ENCODE data around the gene PNRC2.

The PNRC2 gene

DNA sequence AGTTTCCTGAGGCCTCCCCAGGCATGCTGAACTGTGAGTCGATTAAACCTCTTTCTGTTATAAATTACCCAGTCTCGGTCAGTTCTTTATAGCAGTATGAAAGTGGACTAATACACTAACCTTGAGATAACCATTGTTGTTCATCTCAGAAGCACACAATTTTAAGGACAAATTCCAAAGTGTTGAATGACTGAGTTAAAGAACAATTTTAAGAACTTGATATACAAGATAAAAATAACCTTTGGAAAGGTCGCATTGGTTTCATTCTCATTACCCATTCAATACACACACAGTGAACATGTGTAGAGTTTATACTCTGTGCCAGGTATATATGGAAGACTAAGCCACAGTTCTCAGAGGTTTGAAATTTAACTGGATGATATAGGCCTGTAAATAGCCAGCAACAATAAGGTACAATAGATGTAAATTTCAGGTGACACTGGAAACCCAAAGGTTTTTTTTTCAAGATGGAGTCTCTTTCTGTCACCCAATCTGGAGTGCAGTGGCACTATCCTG lies 39.6 kb downstream of the PNRC2 start:
- POLR2A ChIA-PET: interaction anchor here (0.7 kb wide), 1 partner anchor 8 kb away, joined by 3 read pairs; no protein-coding TSS in a partner anchor

More for the DNA sequence above, 39.6 kb downstream of the PNRC2 start:
- TF ChIP-seq ZNF221 (tag by site-specific recombination; IDR thresholded peaks at IDR 0.05; ENCODE audit: borderline replicate concordance) (no peak), ZNF654 (tag by site-specific recombination; IDR thresholded peaks at IDR 0.05; ENCODE audit: low read depth) (no peak), ZNF521 (tag by site-specific recombination; IDR thresholded peaks at IDR 0.05) (no peak), ZNF777 (tag by site-specific recombination; IDR thresholded peaks at IDR 0.05; ENCODE audit: borderline replicate concordance) (no peak), ZNF600 (tag by site-specific recombination; IDR thresholded peaks at IDR 0.05) (no peak), ZNF174 (tag by site-specific recombination; IDR thresholded peaks at IDR 0.05) (no peak), ZBTB17 (tag by site-specific recombination; IDR thresholded peaks at IDR 0.05) (no peak), ZNF701 (tag by site-specific recombination; IDR thresholded peaks at IDR 0.05) (no peak), SP7 (tag by site-specific recombination; IDR thresholded peaks at IDR 0.05) (no peak), ZNF677 (tag by site-specific recombination; IDR thresholded peaks at IDR 0.05) (no peak), RBAK (tag by site-specific recombination; IDR thresholded peaks at IDR 0.05) (no peak), ZNF658 (tag by site-specific recombination; IDR thresholded peaks at IDR 0.05) (no peak), ZNF132 (tag by site-specific recombination; IDR thresholded peaks at IDR 0.05; ENCODE audit: borderline replicate concordance) (no peak), ZNF529 (tag by site-specific recombination; IDR thresholded peaks at IDR 0.05; ENCODE audit: insufficient replicate concordance) (no peak)
- TF ChIP-seq, protein P1, sequence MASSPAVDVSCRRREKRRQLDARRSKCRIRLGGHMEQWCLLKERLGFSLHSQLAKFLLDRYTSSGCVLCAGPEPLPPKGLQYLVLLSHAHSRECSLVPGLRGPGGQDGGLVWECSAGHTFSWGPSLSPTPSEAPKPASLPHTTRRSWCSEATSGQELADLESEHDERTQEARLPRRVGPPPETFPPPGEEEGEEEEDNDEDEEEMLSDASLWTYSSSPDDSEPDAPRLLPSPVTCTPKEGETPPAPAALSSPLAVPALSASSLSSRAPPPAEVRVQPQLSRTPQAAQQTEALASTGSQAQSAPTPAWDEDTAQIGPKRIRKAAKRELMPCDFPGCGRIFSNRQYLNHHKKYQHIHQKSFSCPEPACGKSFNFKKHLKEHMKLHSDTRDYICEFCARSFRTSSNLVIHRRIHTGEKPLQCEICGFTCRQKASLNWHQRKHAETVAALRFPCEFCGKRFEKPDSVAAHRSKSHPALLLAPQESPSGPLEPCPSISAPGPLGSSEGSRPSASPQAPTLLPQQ (tag by site-specific recombination; IDR thresholded peaks at IDR 0.05): no peak
- TF ChIP-seq, protein P2, sequence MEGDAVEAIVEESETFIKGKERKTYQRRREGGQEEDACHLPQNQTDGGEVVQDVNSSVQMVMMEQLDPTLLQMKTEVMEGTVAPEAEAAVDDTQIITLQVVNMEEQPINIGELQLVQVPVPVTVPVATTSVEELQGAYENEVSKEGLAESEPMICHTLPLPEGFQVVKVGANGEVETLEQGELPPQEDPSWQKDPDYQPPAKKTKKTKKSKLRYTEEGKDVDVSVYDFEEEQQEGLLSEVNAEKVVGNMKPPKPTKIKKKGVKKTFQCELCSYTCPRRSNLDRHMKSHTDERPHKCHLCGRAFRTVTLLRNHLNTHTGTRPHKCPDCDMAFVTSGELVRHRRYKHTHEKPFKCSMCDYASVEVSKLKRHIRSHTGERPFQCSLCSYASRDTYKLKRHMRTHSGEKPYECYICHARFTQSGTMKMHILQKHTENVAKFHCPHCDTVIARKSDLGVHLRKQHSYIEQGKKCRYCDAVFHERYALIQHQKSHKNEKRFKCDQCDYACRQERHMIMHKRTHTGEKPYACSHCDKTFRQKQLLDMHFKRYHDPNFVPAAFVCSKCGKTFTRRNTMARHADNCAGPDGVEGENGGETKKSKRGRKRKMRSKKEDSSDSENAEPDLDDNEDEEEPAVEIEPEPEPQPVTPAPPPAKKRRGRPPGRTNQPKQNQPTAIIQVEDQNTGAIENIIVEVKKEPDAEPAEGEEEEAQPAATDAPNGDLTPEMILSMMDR (tag by site-specific recombination; IDR thresholded peaks at IDR 0.05): no peak
- TF ChIP-seq, protein P3, sequence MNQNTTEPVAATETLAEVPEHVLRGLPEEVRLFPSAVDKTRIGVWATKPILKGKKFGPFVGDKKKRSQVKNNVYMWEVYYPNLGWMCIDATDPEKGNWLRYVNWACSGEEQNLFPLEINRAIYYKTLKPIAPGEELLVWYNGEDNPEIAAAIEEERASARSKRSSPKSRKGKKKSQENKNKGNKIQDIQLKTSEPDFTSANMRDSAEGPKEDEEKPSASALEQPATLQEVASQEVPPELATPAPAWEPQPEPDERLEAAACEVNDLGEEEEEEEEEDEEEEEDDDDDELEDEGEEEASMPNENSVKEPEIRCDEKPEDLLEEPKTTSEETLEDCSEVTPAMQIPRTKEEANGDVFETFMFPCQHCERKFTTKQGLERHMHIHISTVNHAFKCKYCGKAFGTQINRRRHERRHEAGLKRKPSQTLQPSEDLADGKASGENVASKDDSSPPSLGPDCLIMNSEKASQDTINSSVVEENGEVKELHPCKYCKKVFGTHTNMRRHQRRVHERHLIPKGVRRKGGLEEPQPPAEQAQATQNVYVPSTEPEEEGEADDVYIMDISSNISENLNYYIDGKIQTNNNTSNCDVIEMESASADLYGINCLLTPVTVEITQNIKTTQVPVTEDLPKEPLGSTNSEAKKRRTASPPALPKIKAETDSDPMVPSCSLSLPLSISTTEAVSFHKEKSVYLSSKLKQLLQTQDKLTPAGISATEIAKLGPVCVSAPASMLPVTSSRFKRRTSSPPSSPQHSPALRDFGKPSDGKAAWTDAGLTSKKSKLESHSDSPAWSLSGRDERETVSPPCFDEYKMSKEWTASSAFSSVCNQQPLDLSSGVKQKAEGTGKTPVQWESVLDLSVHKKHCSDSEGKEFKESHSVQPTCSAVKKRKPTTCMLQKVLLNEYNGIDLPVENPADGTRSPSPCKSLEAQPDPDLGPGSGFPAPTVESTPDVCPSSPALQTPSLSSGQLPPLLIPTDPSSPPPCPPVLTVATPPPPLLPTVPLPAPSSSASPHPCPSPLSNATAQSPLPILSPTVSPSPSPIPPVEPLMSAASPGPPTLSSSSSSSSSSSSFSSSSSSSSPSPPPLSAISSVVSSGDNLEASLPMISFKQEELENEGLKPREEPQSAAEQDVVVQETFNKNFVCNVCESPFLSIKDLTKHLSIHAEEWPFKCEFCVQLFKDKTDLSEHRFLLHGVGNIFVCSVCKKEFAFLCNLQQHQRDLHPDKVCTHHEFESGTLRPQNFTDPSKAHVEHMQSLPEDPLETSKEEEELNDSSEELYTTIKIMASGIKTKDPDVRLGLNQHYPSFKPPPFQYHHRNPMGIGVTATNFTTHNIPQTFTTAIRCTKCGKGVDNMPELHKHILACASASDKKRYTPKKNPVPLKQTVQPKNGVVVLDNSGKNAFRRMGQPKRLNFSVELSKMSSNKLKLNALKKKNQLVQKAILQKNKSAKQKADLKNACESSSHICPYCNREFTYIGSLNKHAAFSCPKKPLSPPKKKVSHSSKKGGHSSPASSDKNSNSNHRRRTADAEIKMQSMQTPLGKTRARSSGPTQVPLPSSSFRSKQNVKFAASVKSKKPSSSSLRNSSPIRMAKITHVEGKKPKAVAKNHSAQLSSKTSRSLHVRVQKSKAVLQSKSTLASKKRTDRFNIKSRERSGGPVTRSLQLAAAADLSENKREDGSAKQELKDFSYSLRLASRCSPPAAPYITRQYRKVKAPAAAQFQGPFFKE (tag by site-specific recombination; IDR thresholded peaks at IDR 0.05; ENCODE audit: borderline replicate concordance): no peak
- TF ChIP-seq, protein P4, sequence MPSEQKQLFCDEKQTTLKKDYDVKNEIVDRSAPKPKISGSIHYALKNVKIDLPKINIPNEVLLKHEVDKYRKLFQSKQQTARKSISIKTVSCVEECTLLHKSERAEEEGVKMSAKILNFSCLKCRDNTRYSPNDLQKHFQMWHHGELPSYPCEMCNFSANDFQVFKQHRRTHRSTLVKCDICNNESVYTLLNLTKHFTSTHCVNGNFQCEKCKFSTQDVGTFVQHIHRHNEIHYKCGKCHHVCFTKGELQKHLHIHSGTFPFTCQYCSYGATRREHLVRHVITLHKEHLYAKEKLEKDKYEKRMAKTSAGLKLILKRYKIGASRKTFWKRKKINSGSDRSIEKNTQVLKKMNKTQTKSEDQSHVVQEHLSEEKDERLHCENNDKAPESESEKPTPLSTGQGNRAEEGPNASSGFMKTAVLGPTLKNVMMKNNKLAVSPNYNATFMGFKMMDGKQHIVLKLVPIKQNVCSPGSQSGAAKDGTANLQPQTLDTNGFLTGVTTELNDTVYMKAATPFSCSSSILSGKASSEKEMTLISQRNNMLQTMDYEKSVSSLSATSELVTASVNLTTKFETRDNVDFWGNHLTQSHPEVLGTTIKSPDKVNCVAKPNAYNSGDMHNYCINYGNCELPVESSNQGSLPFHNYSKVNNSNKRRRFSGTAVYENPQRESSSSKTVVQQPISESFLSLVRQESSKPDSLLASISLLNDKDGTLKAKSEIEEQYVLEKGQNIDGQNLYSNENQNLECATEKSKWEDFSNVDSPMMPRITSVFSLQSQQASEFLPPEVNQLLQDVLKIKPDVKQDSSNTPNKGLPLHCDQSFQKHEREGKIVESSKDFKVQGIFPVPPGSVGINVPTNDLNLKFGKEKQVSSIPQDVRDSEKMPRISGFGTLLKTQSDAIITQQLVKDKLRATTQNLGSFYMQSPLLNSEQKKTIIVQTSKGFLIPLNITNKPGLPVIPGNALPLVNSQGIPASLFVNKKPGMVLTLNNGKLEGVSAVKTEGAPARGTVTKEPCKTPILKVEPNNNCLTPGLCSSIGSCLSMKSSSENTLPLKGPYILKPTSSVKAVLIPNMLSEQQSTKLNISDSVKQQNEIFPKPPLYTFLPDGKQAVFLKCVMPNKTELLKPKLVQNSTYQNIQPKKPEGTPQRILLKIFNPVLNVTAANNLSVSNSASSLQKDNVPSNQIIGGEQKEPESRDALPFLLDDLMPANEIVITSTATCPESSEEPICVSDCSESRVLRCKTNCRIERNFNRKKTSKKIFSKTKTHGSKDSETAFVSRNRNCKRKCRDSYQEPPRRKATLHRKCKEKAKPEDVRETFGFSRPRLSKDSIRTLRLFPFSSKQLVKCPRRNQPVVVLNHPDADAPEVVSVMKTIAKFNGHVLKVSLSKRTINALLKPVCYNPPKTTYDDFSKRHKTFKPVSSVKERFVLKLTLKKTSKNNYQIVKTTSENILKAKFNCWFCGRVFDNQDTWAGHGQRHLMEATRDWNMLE (tag by site-specific recombination; conservative IDR thresholded peaks at IDR 0.05; ENCODE audit: low read depth): no peak
- TF ChIP-seq, protein P5, sequence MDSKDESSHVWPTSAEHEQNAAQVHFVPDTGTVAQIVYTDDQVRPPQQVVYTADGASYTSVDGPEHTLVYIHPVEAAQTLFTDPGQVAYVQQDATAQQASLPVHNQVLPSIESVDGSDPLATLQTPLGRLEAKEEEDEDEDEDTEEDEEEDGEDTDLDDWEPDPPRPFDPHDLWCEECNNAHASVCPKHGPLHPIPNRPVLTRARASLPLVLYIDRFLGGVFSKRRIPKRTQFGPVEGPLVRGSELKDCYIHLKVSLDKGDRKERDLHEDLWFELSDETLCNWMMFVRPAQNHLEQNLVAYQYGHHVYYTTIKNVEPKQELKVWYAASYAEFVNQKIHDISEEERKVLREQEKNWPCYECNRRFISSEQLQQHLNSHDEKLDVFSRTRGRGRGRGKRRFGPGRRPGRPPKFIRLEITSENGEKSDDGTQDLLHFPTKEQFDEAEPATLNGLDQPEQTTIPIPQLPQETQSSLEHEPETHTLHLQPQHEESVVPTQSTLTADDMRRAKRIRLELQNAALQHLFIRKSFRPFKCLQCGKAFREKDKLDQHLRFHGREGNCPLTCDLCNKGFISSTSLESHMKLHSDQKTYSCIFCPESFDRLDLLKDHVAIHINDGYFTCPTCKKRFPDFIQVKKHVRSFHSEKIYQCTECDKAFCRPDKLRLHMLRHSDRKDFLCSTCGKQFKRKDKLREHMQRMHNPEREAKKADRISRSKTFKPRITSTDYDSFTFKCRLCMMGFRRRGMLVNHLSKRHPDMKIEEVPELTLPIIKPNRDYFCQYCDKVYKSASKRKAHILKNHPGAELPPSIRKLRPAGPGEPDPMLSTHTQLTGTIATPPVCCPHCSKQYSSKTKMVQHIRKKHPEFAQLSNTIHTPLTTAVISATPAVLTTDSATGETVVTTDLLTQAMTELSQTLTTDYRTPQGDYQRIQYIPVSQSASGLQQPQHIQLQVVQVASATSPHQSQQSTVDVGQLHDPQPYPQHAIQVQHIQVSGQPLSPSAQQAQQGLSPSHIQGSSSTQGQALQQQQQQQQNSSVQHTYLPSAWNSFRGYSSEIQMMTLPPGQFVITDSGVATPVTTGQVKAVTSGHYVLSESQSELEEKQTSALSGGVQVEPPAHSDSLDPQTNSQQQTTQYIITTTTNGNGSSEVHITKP (tag by site-specific recombination; IDR thresholded peaks at IDR 0.05): no peak
- CTCF ChIA-PET: no interaction called here
- Histone ChIP-seq H3K4me1 (ENCODE audit: control insufficient read depth, insufficient read depth, low read length) (peaks cover 12% of the 10 kb centered on the region), H3K9me3 (ENCODE audit: control insufficient read depth, insufficient read depth, low read depth, low read length) (no peaks in the 10 kb centered on the region), H3K4me3 (ENCODE audit: low read depth, low read length) (no peak overlapping the region), H3K36me3 (ENCODE audit: control insufficient read depth in 2 of 2, insufficient read depth in 1 of 2, low read length in 2 of 2) (no peaks in the 10 kb centered on the region), H3K27ac (ENCODE audit: extremely low read depth, low read depth, low read length) (no peak overlapping the region)
